Calu3 (cell line): Measurements from ENCODE around the gene RAB41. TPM values are rescaled to one million over a fixed set of nuclear protein-coding genes. Genes with fewer than 3 reads are reported as not detected.

Source experiments
- BruUV-seq: library from RNA; stranded (reverse); fragments of 400-500 nt; replicated peaks from 2 replicates; lab custom pipeline; 2021; lab: Mats Ljungman, UMichigan
- CTCF ChIA-PET: fragments of 300-600 bp; sonication (Branson Sonifier 250); formaldehyde crosslinking; loops from one replicate; lab custom pipeline; 2022; ENCODE audit warnings: antibody characterized with exemption; lab: Charles Lee
- DNase-seq: peaks from one replicate; pipeline ENCODE4 v3.0.0; 2022
- H3K27ac Mint-ChIP-seq: one replicate; pipeline ENCODE4 v1.8.0; 2022; ENCODE audit warnings: mixed read lengths; ENCODE audit not compliant: unreplicated experiment
- H3K27me3 Mint-ChIP-seq: one replicate; pipeline ENCODE4 v1.8.0; 2022; ENCODE audit warnings: mixed read lengths; ENCODE audit not compliant: unreplicated experiment
- H3K36me3 Mint-ChIP-seq: one replicate; pipeline ENCODE4 v1.8.0; 2022; ENCODE audit warnings: mild to moderate bottlenecking, moderate library complexity, mixed read lengths; ENCODE audit not compliant: insufficient read depth, unreplicated experiment
- H3K4me1 Mint-ChIP-seq: one replicate; pipeline ENCODE4 v1.8.0; 2022; ENCODE audit warnings: mild to moderate bottlenecking, low read depth, mixed read lengths; ENCODE audit not compliant: unreplicated experiment
- H3K4me3 Mint-ChIP-seq: one replicate; pipeline ENCODE4 v1.8.0; 2022; ENCODE audit warnings: mild to moderate bottlenecking, low read depth, moderate library complexity, mixed read lengths; ENCODE audit not compliant: unreplicated experiment
- H3K9me3 Mint-ChIP-seq: one replicate; pipeline ENCODE4 v1.8.0; 2022; ENCODE audit warnings: low read depth, mixed read lengths; ENCODE audit not compliant: unreplicated experiment
- intact Hi-C: fragments of 100-400 bp; cut with micrococcal nuclease; formaldehyde crosslinking; loops from one replicate; pipeline ENCODE4 v1.10.0; 2022; ENCODE audit not compliant: unreplicated experiment
- total RNA-seq: library from RNA; stranded (reverse); gene quantifications from 2 replicates; pipeline ENCODE4 v1.2.3, GENCODE V29; 2022
- TF ChIP-seq, protein P1 (sequence below): fragments of 200-600 bp; IDR thresholded peaks from one replicate; pipeline ENCODE4 v1.8.0; 2022; ENCODE audit warnings: antibody characterized with exemption; ENCODE audit not compliant: unreplicated experiment

The RAB41 gene
- total RNA-seq, 1 experiment from 2014 or later = not detected

DNA sequence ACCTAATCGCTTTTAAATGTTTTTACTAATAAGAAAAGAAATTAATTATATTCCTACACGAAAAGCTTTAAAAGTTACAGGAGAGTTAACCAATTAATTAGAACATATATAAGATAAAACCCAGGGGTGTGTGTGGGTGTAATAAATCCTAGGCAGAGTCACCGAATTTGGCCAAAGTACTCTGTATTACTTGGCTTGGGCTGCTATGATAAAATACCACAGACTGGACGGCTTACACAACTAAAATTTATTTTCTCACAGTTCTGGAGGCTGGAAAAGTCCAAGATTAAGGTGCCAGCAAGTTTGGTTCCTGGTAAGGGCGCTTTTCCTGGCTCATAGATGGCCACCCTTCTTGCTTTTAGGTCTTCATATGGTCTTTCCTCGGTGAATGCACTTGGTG, 37.1 kb upstream of the RAB41 start:
- CTCF ChIA-PET = interaction anchor here (0.6 kb wide), 1 partner anchor 1350 kb away, joined by 7 read pairs; no protein-coding TSS in a partner anchor
- intact Hi-C loops = no loop called here
- Mint-ChIP-seq H3K4me3 (no peak overlapping the region), H3K36me3 (no peaks in the 10 kb centered on the region), H3K27ac (no peak overlapping the region), H3K9me3 (no peaks in the 10 kb centered on the region), H3K4me1 (no peaks in the 10 kb centered on the region), H3K27me3 (no peaks in the 10 kb centered on the region)
- DNase-seq = no peak
- TF ChIP-seq, protein P1, sequence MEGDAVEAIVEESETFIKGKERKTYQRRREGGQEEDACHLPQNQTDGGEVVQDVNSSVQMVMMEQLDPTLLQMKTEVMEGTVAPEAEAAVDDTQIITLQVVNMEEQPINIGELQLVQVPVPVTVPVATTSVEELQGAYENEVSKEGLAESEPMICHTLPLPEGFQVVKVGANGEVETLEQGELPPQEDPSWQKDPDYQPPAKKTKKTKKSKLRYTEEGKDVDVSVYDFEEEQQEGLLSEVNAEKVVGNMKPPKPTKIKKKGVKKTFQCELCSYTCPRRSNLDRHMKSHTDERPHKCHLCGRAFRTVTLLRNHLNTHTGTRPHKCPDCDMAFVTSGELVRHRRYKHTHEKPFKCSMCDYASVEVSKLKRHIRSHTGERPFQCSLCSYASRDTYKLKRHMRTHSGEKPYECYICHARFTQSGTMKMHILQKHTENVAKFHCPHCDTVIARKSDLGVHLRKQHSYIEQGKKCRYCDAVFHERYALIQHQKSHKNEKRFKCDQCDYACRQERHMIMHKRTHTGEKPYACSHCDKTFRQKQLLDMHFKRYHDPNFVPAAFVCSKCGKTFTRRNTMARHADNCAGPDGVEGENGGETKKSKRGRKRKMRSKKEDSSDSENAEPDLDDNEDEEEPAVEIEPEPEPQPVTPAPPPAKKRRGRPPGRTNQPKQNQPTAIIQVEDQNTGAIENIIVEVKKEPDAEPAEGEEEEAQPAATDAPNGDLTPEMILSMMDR = no peak
- no TSS peak for BruUV-seq

DNA sequence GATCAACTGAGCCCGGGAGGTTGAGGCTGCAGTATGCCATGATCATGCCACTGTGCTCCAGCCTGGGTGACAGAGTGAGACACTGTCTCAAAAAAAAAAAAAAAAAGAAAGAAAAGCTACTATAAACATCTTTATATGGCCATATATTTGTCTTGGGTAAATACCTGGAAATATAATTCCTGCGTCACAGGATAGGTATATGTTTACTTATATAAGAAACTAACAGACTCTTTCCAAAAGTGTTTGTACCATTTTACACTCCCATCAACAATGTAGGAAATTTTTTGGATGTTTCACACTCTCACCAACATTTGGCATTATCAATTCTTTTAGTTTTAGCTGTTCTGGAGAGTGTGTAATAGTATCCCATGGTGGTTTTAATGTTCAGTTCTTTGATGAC, 34.7 kb upstream of the RAB41 start:
- H3K9me3 Mint-ChIP-seq = no peaks in the 10 kb centered on the region
- H3K36me3 Mint-ChIP-seq = no peaks in the 10 kb centered on the region
- intact Hi-C loops = no loop called here
- BruUV-seq = no TSS peak
- DNase-seq = no peak
- no peak overlapping the region for H3K4me3 Mint-ChIP-seq
- H3K27me3 Mint-ChIP-seq = no peaks in the 10 kb centered on the region
- H3K27ac Mint-ChIP-seq = no peak overlapping the region
- CTCF ChIA-PET = no interaction called here
- H3K4me1 Mint-ChIP-seq = no peaks in the 10 kb centered on the region
- TF ChIP-seq, protein P1 = no peak

DNA sequence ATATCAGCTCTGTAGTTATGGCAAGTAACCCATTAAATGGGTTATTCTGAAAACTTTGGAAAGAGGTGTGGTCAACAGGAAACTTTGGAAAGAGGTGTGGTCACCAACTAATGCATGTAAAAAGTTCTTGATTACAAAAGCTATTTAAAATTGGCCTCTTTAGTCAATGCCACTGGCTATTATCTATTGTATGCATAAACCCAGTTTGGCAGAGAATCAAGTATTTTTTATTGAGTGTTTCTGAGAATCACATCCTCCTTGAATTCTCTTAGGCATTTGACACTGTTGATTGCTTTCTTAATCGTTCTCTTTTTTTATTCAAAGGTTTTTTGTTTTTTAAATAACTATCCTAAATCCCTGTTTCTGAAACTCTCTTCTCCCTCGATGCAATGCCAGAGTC, 29.5 kb upstream of the RAB41 start:
- H3K9me3 Mint-ChIP-seq = peaks cover 2% of the 10 kb centered on the region
- CTCF ChIA-PET = no interaction called here
- H3K4me3 Mint-ChIP-seq = no peak overlapping the region
- H3K27me3 Mint-ChIP-seq = no peaks in the 10 kb centered on the region
- no peak overlapping the region for H3K27ac Mint-ChIP-seq
- no peak for DNase-seq
- intact Hi-C loops = no loop called here
- TF ChIP-seq, protein P1 = no peak
- BruUV-seq = no TSS peak
- H3K36me3 Mint-ChIP-seq = no peaks in the 10 kb centered on the region
- H3K4me1 Mint-ChIP-seq = peaks cover 44% of the 10 kb centered on the region

DNA sequence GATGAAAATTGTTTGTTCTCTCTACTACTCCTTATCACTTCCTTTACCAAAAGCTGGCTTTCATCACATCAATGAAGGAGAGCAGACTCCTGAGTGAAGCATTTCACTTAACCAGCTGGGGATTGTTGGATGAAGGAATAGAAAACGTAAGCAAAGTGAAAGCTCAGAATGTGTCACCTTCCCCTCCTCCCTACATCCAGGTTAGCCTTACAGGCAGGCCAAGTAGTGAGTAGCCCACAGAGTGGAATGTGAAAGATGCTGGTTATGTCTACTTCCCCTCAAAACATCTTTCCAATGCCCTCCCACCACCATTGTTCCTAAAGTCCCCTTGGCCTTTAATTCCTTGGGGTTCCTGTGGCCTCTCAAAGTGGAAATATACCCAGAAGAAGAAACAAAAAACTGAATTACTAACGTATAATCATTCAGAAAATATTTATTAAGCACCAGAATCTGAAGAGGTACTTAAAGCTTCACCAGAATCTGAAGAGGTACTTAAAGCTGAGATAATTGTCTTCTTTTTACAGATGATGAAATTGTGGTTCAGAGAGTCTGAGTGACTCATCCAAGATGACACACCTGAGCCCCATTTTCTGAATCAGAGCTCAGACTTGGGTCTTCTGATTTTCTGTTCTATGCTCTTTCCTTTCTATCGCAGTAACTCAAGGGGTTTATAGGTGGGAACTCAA, 28.5 kb upstream of the RAB41 start:
- Mint-ChIP-seq H3K9me3 (peaks cover 2% of the 10 kb centered on the region), H3K4me1 (peaks cover 44% of the 10 kb centered on the region), H3K36me3 (no peaks in the 10 kb centered on the region), H3K27me3 (no peaks in the 10 kb centered on the region), H3K4me3 (no peak overlapping the region), H3K27ac (no peak overlapping the region)
- TF ChIP-seq, protein P1 = no peak
- no TSS peak for BruUV-seq
- CTCF ChIA-PET = no interaction called here
- DNase-seq = no peak
- intact Hi-C loops = no loop called here
